Stimulated activated CD4-positive, alpha-beta T cell treated with anti-CD3 and anti-CD28 coated beads, Interleukin-4, amount 100 ng/mL, for 24 hours (primary cell): Measurements from ENCODE around the gene USP38.
A peak's percentile ranks its signal among the peaks of the same experiment; 100 is the strongest.
"Not testable (repeated sequence)": the region's sequence is repeated elsewhere in the genome, so short reads cannot be mapped to it uniquely, and the experiment has no call there.

Experiments used
- DNase-seq: peaks from one replicate; pipeline ENCODE4 v3.0.0-alpha.2; 2020

The USP38 gene

DNA sequence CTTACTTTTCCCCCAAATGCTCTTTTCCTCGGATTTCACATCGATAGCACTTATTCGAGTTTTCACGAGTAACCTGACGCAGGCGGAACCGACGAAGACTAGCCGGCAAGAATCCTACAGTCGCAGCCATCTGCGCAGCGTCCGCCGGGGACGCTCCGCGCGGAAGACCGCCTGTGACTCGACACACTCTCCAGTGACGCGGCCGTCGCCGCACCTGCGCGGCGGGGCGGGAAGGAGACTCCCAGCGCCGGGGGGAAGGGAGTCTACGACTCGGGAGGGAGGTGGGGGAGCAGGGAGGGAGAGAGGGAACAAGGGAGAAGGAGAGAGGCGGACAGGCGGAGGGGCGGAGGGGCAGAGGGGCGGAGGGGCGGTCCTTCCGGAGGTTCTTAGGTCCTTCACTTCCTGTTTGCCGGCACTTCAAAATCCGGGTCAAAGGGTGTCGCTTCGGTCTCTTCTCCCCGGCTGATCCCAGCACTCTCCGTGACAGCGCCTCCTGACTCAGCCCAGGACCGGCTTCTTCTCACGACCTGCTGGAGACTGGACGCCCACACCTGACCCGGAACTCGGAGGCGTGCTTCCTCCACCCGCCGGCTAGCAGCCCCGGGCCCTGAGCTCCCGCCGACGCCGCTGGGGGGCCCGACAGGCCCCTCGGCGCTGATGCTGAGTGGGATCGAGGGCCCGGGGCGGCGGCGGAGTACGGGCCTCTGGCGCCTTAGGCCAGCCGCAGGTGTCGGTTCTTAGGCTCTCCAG is at the start of gene USP38:
TSS of gene USP38 (plus strand) at position 415 of the 750 bp plus-strand sequence. CDS start 534 bp downstream, outside the sequence.
- peak; percentile 94 for DNase-seq

- no peak for DNase-seq
These were observed 49.4 kb upstream of the USP38 start for GRCh38 chr4:143135358-143135757.

- no peak for DNase-seq
These were observed 44.0 kb upstream of the USP38 start for GRCh38 chr4:143140696-143141095.

DNA sequence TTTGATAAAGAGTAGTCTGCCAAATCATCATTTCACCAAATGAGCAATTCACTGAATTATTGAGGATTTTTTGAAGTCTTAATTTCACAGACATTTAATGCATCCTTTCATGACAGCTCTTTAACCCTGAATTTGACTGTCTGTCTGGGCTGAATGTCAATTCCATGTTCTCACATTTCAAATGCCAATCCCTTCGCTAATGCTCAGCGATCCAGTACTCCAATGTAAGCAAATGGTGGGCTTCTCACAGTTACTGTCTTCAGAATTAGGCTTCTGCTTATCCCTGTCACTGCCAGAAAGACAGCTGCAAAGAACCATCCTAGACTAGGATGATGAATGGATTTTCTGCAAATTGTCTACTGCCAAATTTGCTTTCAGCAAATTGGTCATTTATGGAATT is 36.2 kb upstream of the USP38 start:
- DNase-seq = no peak

DNA sequence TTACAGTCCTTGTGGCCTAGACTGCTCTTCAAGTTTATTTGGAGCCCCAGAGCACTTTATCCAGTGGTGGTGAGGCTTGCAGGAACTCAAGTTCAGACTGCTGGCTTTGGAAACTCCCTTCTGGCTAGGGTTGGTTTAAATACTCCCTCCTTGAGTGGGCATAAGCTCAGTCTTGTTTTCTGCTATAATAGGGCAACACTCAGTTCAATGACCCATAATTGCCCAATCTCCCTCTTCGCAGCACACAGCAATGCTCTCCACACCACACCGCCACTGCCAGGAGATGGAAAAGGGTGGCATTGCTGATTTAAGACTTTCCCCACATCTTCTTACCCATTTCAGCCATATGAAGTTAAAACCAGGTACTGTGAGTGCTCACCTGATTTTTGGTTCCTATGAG is 27.9 kb upstream of the USP38 start:
- DNase-seq = no peak

- DNase-seq = no peak
These were observed 21.1 kb upstream of the USP38 start for GRCh38 chr4:143163614-143164013.

DNA sequence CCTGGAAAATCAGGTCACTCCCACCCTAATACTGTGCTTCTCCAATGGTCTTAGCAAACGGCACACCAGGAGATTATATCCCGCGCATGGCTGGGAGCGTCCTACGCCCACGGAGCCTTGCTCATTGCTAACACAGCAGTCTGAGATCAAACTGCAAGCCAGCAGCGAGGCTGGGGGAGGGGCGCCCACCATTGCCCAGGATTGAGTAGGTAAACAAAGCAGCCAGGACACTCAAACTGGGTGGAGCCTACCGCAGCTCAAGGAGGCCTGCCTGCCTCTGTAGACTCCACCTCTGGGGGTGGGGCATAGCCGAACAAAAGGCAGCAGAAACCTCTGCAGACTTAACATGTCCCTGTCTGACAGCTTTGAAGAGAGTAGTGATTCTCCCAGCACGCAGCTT is 18.0 kb upstream of the USP38 start:
- not testable (repeated sequence) for DNase-seq

DNA sequence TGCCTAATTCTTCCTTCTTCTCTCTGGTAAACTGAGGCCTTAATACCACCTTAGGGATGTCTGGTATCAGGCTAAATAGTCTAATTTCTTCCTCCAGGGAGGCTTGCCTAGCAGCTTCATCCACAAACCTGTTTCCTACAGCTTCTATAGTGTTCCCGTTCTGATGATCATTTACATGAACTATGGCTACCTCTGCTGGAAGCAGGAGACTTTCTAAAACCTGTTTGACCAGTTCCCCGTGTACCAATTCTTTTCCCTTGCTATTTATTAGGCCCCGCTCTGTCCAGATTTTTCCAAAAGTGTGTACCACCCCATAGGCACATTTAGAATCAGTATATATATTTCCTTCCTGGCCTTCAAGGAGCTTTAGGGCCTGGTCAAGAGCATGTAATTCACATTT is 5.8 kb upstream of the USP38 start:
- no peak for DNase-seq

DNA sequence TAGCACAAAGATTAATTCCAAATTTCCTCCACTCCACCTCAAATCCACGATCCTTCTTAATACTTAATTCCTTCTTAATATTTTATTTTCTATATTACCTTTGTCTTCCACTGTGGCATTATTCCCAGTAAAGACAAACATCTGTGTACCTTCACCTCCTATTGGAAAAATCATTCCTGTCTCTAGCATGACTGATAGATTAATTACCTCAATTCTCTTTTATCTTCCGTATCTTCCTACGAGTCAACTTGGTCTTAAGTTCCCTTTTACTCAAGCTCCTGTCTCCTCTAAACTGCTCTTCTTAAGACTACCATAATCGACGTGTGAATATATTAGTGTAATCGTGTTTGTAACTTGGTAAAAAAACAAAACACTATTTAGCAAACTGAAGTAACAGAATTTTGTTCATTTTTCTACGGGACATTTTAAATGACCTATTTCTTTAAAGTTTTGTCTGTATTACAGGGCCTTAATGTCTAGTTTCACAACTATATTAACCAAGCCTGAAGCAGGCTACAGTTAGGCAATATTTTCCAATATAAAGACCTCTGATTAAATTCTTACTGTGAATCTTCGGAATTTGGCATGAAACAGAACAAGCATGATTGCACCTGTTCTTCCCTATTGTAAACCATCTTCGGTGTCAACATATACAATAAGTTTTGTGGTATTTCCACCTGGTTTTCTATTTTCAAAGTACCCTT is 1.1 kb upstream of the USP38 start:
- DNase-seq = no peak

DNA sequence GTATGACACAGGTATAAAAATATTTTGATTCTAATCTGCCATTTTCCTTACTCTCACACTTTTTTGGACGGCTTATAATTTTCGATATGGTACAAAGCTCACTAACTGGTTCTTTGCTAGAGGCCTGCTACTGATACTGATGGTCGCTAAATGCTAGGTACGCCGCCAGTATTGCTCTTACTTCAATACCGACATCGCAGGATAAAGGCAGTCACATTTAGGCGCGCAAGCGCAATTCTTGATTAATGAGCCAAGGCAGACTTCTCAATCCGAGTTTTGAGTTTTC is 557 bp upstream of the USP38 start:
- DNase-seq = no peak

DNA sequence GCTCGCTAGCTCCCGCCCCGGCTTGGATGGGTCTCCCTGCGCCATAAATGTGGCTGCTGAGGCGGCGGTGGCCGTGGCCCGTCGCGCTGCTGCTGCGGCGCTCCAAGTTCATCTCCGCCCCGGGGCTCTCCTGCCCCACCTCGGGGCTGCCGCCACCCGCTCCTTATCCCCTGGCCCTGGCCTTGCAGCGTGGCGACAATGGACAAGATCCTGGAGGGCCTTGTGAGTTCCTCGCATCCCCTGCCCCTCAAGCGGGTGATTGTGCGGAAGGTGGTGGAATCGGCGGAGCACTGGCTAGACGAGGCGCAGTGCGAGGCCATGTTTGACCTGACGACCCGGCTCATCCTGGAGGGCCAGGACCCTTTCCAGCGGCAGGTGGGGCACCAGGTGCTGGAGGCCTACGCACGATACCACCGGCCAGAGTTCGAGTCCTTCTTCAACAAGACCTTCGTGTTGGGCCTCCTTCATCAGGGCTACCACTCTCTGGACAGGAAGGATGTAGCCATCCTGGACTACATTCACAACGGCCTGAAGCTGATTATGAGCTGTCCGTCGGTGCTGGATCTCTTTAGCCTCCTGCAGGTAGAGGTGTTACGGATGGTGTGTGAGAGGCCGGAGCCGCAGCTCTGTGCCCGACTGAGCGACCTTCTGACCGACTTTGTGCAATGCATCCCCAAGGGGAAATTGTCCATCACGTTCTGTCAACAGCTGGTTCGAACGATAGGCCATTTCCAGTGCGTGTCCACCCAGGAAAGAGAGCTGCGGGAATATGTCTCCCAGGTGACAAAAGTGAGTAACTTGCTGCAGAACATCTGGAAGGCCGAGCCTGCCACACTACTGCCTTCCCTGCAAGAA is 763 bp downstream of the USP38 start:
- DNase-seq = no peak

GRCh38 chr4:143186212-143186611 is 1.5 kb downstream of the USP38 start:
- DNase-seq = no peak

GRCh38 chr4:143186649-143187048 is 1.9 kb downstream of the USP38 start:
- no peak for DNase-seq

- no peak for DNase-seq
These were observed 3.7 kb downstream of the USP38 start for GRCh38 chr4:143188136-143189088.

DNA sequence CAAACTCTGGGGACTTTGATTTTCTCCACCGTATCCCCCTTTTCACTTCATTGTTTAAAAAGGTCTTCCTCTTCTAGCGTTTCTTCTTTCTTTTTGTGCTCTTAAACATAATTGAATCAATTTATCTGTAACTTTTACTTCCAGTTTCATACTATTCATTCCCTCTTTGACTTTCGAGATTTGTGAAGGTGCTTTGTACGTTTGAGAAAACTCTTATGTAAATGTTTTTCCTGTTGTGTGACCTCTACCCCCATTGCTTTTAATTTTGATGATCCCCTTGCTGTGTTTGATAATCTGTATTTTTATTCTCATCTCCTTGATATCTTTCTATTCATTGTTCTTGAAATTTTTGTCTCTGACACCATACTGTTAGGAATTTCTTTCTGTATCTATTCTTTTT is 4.8 kb downstream of the USP38 start:
- DNase-seq = no peak

- no peak for DNase-seq
These were observed 10.9 kb downstream of the USP38 start for GRCh38 chr4:143195581-143195980.

DNA sequence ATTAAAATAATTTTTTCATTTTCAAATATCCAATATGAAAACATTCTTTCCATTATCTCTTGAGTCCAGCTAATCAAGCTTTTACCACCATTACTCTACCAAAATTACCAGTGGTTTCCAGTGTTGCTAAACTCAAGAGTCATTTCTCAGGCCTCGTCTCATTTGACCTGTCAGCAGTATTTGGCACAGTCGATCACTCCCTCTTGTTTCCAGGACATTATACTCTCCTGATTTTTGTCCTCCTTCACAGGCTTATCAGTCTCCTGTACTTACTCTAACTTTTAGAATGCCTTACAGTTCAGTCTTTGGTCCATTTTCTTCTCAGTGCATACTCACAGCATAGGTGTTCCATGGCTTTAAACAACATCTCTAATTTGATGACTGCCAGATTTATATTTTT is 11.6 kb downstream of the USP38 start:
- no peak for DNase-seq

GRCh38 chr4:143199503-143199902 is 14.8 kb downstream of the USP38 start:
- DNase-seq = no peak

GRCh38 chr4:143202824-143203223 is 18.1 kb downstream of the USP38 start:
- DNase-seq = no peak

GRCh38 chr4:143203577-143203976 is 18.9 kb downstream of the USP38 start:
- DNase-seq = no peak

DNA sequence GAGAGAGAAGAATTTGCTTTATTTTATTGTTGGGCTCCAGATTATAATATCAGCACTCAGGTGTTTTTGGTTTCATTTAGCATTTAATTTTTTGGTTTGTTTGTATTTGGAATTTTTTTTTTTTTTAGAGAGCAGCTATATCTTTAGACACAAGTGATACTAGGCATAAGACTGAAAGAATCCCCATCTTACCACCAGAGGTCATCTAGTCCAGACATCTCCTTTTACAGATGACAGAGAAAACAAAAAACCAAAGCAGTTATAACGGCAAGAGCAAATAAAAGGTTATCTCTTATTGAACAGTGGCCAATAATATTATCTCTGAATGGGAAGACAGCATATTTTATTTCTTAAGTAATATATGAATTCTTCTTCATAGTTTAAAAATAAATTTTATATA is 22.8 kb downstream of the USP38 start:
- no peak for DNase-seq

- no peak for DNase-seq
These were observed 27.8 kb downstream of the USP38 start for GRCh38 chr4:143212566-143212965.

DNA sequence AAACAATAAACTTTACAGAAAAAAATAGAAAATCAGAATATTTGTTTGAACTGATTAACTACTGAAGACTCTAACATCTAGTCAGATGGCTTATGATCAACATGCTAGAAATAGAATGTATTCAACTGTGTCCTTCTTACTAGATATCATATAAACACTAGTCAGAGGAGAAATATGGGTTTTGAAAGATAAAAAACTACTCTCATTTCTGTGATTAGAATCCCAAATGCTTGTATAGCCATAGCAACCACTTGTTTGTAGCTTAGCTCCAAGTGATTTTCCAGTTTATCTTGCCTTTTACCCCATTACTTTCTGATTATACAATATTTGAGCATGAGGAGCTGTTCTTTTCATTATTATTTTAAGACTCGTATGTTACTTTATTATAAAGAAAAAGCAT is 31.2 kb downstream of the USP38 start:
- no peak for DNase-seq
